Measurements from ENCODE around the gene NTNG1. TPM values are rescaled to one million over a fixed set of nuclear protein-coding genes. Genes with fewer than 3 reads are reported as not detected.

NTNG1 gene
- total RNA-seq, 2 experiments from 2014 or later, result 1.6 to 1.9 TPM

Other genes starting within 250 kb of the NTNG1 start
- 10 to 100 TPM; 30.6 to 31.4 TPM for gene PRMT6, start 84.4 kb upstream of the NTNG1 start, total RNA-seq

Measured in activated naive CD8-positive, alpha-beta T cell treated with anti-CD3 and anti-CD28 coated beads for 36 hours (primary cell).